ENCODE measurements around the gene SEC24C.
"Not testable (repeated sequence)": the region's sequence is repeated elsewhere in the genome, so short reads cannot be mapped to it uniquely, and the experiment has no call there.

DNA sequence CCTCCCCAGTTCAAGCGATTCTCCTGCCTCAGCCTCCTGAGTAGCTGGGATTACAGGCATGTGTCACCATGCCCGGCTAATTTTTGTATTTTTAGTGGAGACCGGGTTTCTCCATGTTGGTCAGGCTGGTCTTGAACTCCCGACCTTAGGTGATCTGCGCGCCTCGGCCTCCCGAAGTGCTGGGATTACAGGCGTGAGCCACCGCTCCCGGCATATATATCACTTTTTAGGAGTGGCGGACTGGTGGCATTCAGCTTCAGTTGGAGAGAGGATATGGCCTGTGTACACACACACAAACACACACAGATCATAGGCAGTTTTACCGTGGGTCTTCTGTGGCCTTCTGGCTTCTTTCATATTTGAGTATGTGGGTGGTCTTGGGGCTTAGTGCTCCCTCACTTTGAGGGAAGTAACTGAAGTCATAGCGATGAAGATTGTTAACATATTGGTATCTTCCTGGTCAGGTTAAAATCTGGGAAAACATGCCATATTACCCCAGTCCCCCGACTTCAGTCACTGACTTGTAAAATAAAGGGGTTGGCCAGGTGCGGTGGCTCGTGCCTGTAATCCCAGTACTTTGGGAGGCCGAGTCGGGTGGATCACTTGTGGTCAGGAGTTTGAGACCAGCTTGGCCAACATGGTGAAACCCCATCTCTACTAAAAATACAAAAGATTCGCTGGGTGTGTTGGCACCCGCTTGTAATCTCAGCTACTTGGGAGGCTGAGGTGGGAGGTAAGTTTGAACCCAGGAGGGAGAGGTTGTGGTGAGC is 43.0 kb downstream of the SEC24C start:
- not testable (repeated sequence) for TF ChIP-seq FOXK2 (IDR thresholded peaks at IDR 0.05); ARNT (IDR thresholded peaks at IDR 0.05); FOXM1 (IDR thresholded peaks at IDR 0.05; ENCODE audit: borderline replicate concordance); ZNF384 (IDR thresholded peaks at IDR 0.05); BHLHE40 (IDR thresholded peaks at IDR 0.05; ENCODE audit: borderline replicate concordance); SP1 (IDR thresholded peaks at IDR 0.05); NFRKB (IDR thresholded peaks at IDR 0.05); SUZ12 (IDR thresholded peaks at IDR 0.05); ELF4 (IDR thresholded peaks at IDR 0.05)
- TF ChIP-seq, protein P1, sequence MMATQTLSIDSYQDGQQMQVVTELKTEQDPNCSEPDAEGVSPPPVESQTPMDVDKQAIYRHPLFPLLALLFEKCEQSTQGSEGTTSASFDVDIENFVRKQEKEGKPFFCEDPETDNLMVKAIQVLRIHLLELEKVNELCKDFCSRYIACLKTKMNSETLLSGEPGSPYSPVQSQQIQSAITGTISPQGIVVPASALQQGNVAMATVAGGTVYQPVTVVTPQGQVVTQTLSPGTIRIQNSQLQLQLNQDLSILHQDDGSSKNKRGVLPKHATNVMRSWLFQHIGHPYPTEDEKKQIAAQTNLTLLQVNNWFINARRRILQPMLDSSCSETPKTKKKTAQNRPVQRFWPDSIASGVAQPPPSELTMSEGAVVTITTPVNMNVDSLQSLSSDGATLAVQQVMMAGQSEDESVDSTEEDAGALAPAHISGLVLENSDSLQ (IDR thresholded peaks at IDR 0.05): not testable (repeated sequence)
